Measurements from ENCODE around the gene ARL14EP.

ARL14EP gene

GRCh38 chr11:30356391-30356790 is 33.5 kb downstream of the ARL14EP start:
- H3K4me2 ChIP-seq (ENCODE audit: low read depth, low read length): no peak overlapping the region
- no peak overlapping the region for H3K9ac ChIP-seq (ENCODE audit: low read length)
- H3K4me1 ChIP-seq (ENCODE audit: low read length): no peaks in the 10 kb centered on the region
- H4K20me1 ChIP-seq (ENCODE audit: insufficient read depth, low read length): no peaks in the 10 kb centered on the region
- no peak overlapping the region for H3K27ac ChIP-seq (ENCODE audit: low read length)
- TF ChIP-seq EZH2phosphoT487 (IDR thresholded peaks at IDR 0.05; ENCODE audit: low read length) (no peak), CTCF (IDR thresholded peaks at IDR 0.05; ENCODE audit: low read length) (no peak), EZH2 (optimal IDR thresholded peaks at IDR 0.05; ENCODE audit: low read depth, low read length) (no peak)
- no peaks in the 10 kb centered on the region for H3K36me3 ChIP-seq (replicated peaks; ENCODE audit: insufficient read depth, low read length)
- no peaks in the 10 kb centered on the region for H3K9me2 ChIP-seq (replicated peaks; ENCODE audit: insufficient read depth, low read length)
- no peak overlapping the region for H2AFZ ChIP-seq (ENCODE audit: low read length)
- H3K79me2 ChIP-seq (ENCODE audit: low read length): no peaks in the 10 kb centered on the region
- DNase-seq: no peak
- no peak overlapping the region for H3K4me3 ChIP-seq (ENCODE audit: low read length)
- no peaks in the 10 kb centered on the region for H3F3A ChIP-seq (ENCODE audit: insufficient read depth, low read length)
- no peaks in the 10 kb centered on the region for H3K9me3 ChIP-seq (replicated peaks; ENCODE audit: insufficient read depth, low read length)
- no peaks in the 10 kb centered on the region for H3K27me3 ChIP-seq (replicated peaks; ENCODE audit: insufficient read depth, low read length)

- H3K4me1 ChIP-seq (ENCODE audit: low read length): no peaks in the 10 kb centered on the region
- H3K27ac ChIP-seq (ENCODE audit: low read length): no peak overlapping the region
- no peaks in the 10 kb centered on the region for H3K36me3 ChIP-seq (replicated peaks; ENCODE audit: insufficient read depth, low read length)
- H3F3A ChIP-seq (ENCODE audit: insufficient read depth, low read length): no peaks in the 10 kb centered on the region
- no peaks in the 10 kb centered on the region for H4K20me1 ChIP-seq (ENCODE audit: insufficient read depth, low read length)
- H3K79me2 ChIP-seq (ENCODE audit: low read length): no peaks in the 10 kb centered on the region
- TF ChIP-seq EZH2 (optimal IDR thresholded peaks at IDR 0.05; ENCODE audit: low read depth, low read length) (no peak), CTCF (IDR thresholded peaks at IDR 0.05; ENCODE audit: low read length) (no peak), EZH2phosphoT487 (IDR thresholded peaks at IDR 0.05; ENCODE audit: low read length) (no peak)
- no peaks in the 10 kb centered on the region for H3K9me2 ChIP-seq (replicated peaks; ENCODE audit: insufficient read depth, low read length)
- H3K9ac ChIP-seq (ENCODE audit: low read length): no peak overlapping the region
- no peak for DNase-seq
- H3K27me3 ChIP-seq (replicated peaks; ENCODE audit: insufficient read depth, low read length): no peaks in the 10 kb centered on the region
- H3K9me3 ChIP-seq (replicated peaks; ENCODE audit: insufficient read depth, low read length): no peaks in the 10 kb centered on the region
- H3K4me3 ChIP-seq (ENCODE audit: low read length): no peak overlapping the region
- H3K4me2 ChIP-seq (ENCODE audit: low read depth, low read length): no peak overlapping the region
- H2AFZ ChIP-seq (ENCODE audit: low read length): no peak overlapping the region
These were observed 35.0 kb downstream of the ARL14EP start for GRCh38 chr11:30357872-30358271.

GRCh38 chr11:30358536-30358935 is 35.6 kb downstream of the ARL14EP start:
- no peak overlapping the region for H2AFZ ChIP-seq (ENCODE audit: low read length)
- no peak for DNase-seq
- no peaks in the 10 kb centered on the region for H3K9me3 ChIP-seq (replicated peaks; ENCODE audit: insufficient read depth, low read length)
- no peaks in the 10 kb centered on the region for H3K4me1 ChIP-seq (ENCODE audit: low read length)
- no peaks in the 10 kb centered on the region for H3F3A ChIP-seq (ENCODE audit: insufficient read depth, low read length)
- H3K79me2 ChIP-seq (ENCODE audit: low read length): no peaks in the 10 kb centered on the region
- H3K4me3 ChIP-seq (ENCODE audit: low read length): no peak overlapping the region
- no peaks in the 10 kb centered on the region for H3K27me3 ChIP-seq (replicated peaks; ENCODE audit: insufficient read depth, low read length)
- H3K36me3 ChIP-seq (replicated peaks; ENCODE audit: insufficient read depth, low read length): no peaks in the 10 kb centered on the region
- H3K4me2 ChIP-seq (ENCODE audit: low read depth, low read length): no peak overlapping the region
- H4K20me1 ChIP-seq (ENCODE audit: insufficient read depth, low read length): no peaks in the 10 kb centered on the region
- no peak overlapping the region for H3K9ac ChIP-seq (ENCODE audit: low read length)
- no peak overlapping the region for H3K27ac ChIP-seq (ENCODE audit: low read length)
- TF ChIP-seq CTCF (IDR thresholded peaks at IDR 0.05; ENCODE audit: low read length) (no peak), EZH2 (optimal IDR thresholded peaks at IDR 0.05; ENCODE audit: low read depth, low read length) (no peak), EZH2phosphoT487 (IDR thresholded peaks at IDR 0.05; ENCODE audit: low read length) (no peak)
- H3K9me2 ChIP-seq (replicated peaks; ENCODE audit: insufficient read depth, low read length): no peaks in the 10 kb centered on the region

Measured in MM.1S (cell line).